IMR-90 (cell line): ENCODE data around the gene SCNN1B. TPM values are rescaled to one million over a fixed set of nuclear protein-coding genes. Genes with fewer than 3 reads are reported as not detected.

Experiments
- ATAC-seq: fragments of 200-7000 bp; cut with Tn5 transposase; 2 replicates; pipeline ENCODE4 v1.9.1; 2020; ENCODE audit warnings: low read depth, mild to moderate bottlenecking, moderate library complexity
- BruUV-seq: library from RNA; stranded (reverse); fragments of 400-500 nt; replicated peaks from 2 replicates; lab custom pipeline; 2021; lab: Mats Ljungman, UMichigan
- CTCF ChIA-PET: fragments of 300-600 bp; formaldehyde crosslinking; extraction: SDS; loops from one replicate; lab custom pipeline; 2021; ENCODE audit warnings: antibody characterized with exemption; lab: Yijun Ruan, JAX
- POLR2A ChIA-PET: fragments of 300-600 bp; sonication (Branson Sonifier 250); formaldehyde crosslinking; loops from one replicate; lab custom pipeline; 2022; ENCODE audit warnings: antibody characterized with exemption; ENCODE audit not compliant: unreplicated experiment; lab: Charles Lee
- DNase-seq: peaks from one replicate; pipeline ENCODE4 v3.0.0; 2013
- H2AFZ ChIP-seq: replicated peaks from 2 replicates; pipeline ENCODE3; 2013; ENCODE audit warnings: low read length, mild to moderate bottlenecking; ENCODE audit not compliant: poor library complexity
- H2AK5ac ChIP-seq: 2 replicates; pipeline ENCODE4 v1.6.1; 2013; ENCODE audit warnings: low read depth, low read length, inconsistent platforms
- H2AK9ac ChIP-seq: replicated peaks from 2 replicates; pipeline ENCODE3; 2013; ENCODE audit warnings: mild to moderate bottlenecking, low read depth, low read length, moderate library complexity; ENCODE audit not compliant: poor library complexity
- H2BK120ac ChIP-seq: 2 replicates; pipeline ENCODE4 v1.6.1; 2013; ENCODE audit warnings: low read depth, low read length, inconsistent platforms
- H2BK15ac ChIP-seq: 3 replicates; pipeline ENCODE4 v1.6.1; 2013; ENCODE audit warnings: low read depth, low read length, inconsistent platforms
- H2BK20ac ChIP-seq: 2 replicates; pipeline ENCODE4 v1.6.1; 2013; ENCODE audit warnings: low read depth, mild to moderate bottlenecking, inconsistent platforms, low read length, moderate library complexity
- H2BK5ac ChIP-seq: 2 replicates; pipeline ENCODE4 v1.6.1; 2013; ENCODE audit warnings: mild to moderate bottlenecking, low read depth, low read length, inconsistent platforms; ENCODE audit not compliant: poor library complexity, severe bottlenecking
- H3K14ac ChIP-seq: replicated peaks from 2 replicates; pipeline ENCODE4 v1.6.1; 2013; ENCODE audit warnings: low read depth, low read length, inconsistent platforms
- H3K18ac ChIP-seq: 2 replicates; pipeline ENCODE4 v1.6.1; 2013; ENCODE audit warnings: low read depth, low read length, control low read depth
- H3K23ac ChIP-seq: 2 replicates; pipeline ENCODE4 v1.6.1; 2013; ENCODE audit warnings: low read depth, low read length, inconsistent platforms
- H3K27ac ChIP-seq: 2 replicates; pipeline ENCODE4 v1.5.1; 2013; ENCODE audit warnings: mild to moderate bottlenecking, control low read depth, low read length; ENCODE audit not compliant: insufficient read depth
- H3K27me3 ChIP-seq: 2 replicates; pipeline ENCODE4 v1.6.1; 2013; ENCODE audit warnings: low read length; ENCODE audit not compliant: control insufficient read depth, insufficient read depth
- H3K36me3 ChIP-seq: 2 replicates; pipeline ENCODE4 v1.6.1; 2013; ENCODE audit warnings: low read length, mixed read lengths; ENCODE audit not compliant: control insufficient read depth, insufficient read depth
- H3K4ac ChIP-seq: 2 replicates; pipeline ENCODE4 v1.6.1; 2013; ENCODE audit warnings: low read depth, low read length, inconsistent platforms
- H3K4me1 ChIP-seq: 2 replicates; pipeline ENCODE4 v1.6.1; 2013; ENCODE audit warnings: low read length, mixed read lengths; ENCODE audit not compliant: control insufficient read depth, insufficient read depth
- H3K4me2 ChIP-seq: 2 replicates; pipeline ENCODE4 v1.6.1; 2013; ENCODE audit warnings: low read depth, mild to moderate bottlenecking, control low read depth, low read length, moderate library complexity
- H3K4me3 ChIP-seq: 2 replicates; pipeline ENCODE4 v1.5.1; 2013; ENCODE audit warnings: low read depth, mild to moderate bottlenecking, control low read depth, low read length, moderate library complexity; ENCODE audit not compliant: insufficient read depth
- H3K56ac ChIP-seq: 2 replicates; pipeline ENCODE4 v1.6.1; 2013; ENCODE audit warnings: low read length, inconsistent platforms; ENCODE audit not compliant: insufficient read depth; ENCODE audit errors: extremely low read depth
- H3K79me1 ChIP-seq, 2 experiments: 2 replicates each; pipeline ENCODE4 v1.6.1; 2013; ENCODE audit warnings: low read length in 2 of 2, inconsistent platforms in 1 of 2, low read depth in 1 of 2
- H3K9ac ChIP-seq: 2 replicates; pipeline ENCODE4 v1.6.1; 2013; ENCODE audit warnings: low read depth, low read length, control low read depth
- H3K9me1 ChIP-seq: 2 replicates; pipeline ENCODE4 v1.6.1; 2013; ENCODE audit warnings: low read length, inconsistent platforms; ENCODE audit not compliant: insufficient read depth
- H3K9me3 ChIP-seq: 2 replicates; pipeline ENCODE4 v1.6.1; 2013; ENCODE audit warnings: low read length; ENCODE audit not compliant: control insufficient read depth, insufficient read depth
- H4K20me1 ChIP-seq: 2 replicates; pipeline ENCODE4 v1.6.1; 2013; ENCODE audit warnings: low read length, inconsistent platforms; ENCODE audit not compliant: insufficient read depth
- H4K5ac ChIP-seq: 2 replicates; pipeline ENCODE4 v1.6.1; 2013; ENCODE audit warnings: mild to moderate bottlenecking, low read depth, low read length, control low read depth
- H4K8ac ChIP-seq, 2 experiments: 2 replicates each; pipeline ENCODE4 v1.6.1; 2013; ENCODE audit warnings: low read depth in 2 of 2, low read length in 2 of 2, control low read depth in 1 of 2, inconsistent platforms in 1 of 2
- H4K91ac ChIP-seq: 2 replicates; pipeline ENCODE4 v1.6.1; 2013; ENCODE audit warnings: low read depth, low read length, inconsistent platforms; ENCODE audit not compliant: insufficient read depth
- MAFK ChIP-seq: IDR thresholded peaks from 2 replicates; pipeline ENCODE4 v1.6.1; 2012; ENCODE audit warnings: low read depth, low read length, improper control_type of control experiment
- USF2 ChIP-seq: fragments of 150-350 bp; IDR thresholded peaks from 2 replicates; pipeline ENCODE4 v1.6.1; 2017; ENCODE audit warnings: mild to moderate bottlenecking, antibody characterized with exemption, low read length, low read depth
- WGBS, 2 experiments: methylation state at CpG; one replicate each; pipeline versions ENCODE4 v1.1.5 to v1.1.7; 2013; ENCODE audit warnings: missing lambda C conversion rate in 2 of 2; ENCODE audit not compliant: insufficient read length in 1 of 2; ENCODE audit errors: extremely low coverage in 2 of 2; 5-methylcytosine and 5-hydroxymethylcytosine counted together
- dilution Hi-C: fragments of 300-500 bp; cut with HindIII; formaldehyde crosslinking; loops from one replicate; pipeline ENCODE4 v1.14.3; 2018; ENCODE audit warnings: low sequenced_read_pairs; ENCODE audit not compliant: unreplicated experiment
- in situ Hi-C: fragments of 300-500 bp; cut with MboI; formaldehyde crosslinking; loops from 3 replicates; pipeline ENCODE4 v1.14.3; 2019; ENCODE audit warnings: low sequenced_read_pairs, inconsistent platforms, mixed read lengths
- intact Hi-C: fragments of 100-400 bp; cut with micrococcal nuclease; formaldehyde crosslinking; loops from 2 replicates; pipeline ENCODE4 v1.10.0; 2022
- polyA plus RNA-seq, 3 experiments: library from polyadenylated mRNA; depleted of rRNA; stranded (reverse); fragments of >200 nt; gene quantifications; 2 replicates each; pipeline ENCODE4 v1.2.3, GENCODE V29; 2012; ENCODE audit warnings: low replicate concordance in 1 of 3
- total RNA-seq: library from RNA; depleted of rRNA; stranded (reverse); fragments of >200 nt; gene quantifications from 2 replicates; pipeline ENCODE4 v1.2.3, GENCODE V29; 2012

SCNN1B gene
- total and polyA plus RNA-seq, 2 of the 4 experiments (the other 2 are of a cell fraction) = not detected

DNA sequence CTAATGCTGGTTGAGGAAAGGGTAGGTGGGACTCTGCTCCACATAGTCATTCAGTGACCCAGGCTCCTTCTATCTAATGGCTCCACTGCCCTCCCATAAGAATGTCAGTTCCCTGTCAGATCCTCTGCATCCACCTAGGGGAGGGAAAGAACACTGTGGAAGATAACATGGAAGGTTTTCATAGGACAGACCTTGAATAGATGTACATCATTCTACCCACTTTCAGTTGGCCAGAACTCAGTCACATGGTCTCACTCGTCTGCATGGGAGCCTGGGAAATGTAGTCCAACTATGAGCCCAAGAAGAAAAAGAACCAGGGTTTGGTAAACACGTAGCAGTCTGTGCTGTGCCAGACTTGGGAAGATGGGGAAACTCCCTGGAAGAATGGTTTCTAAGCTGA, 27.1 kb upstream of the SCNN1B start:
- Histone ChIP-seq H3K14ac (no peak overlapping the region), H3K4me2 (no peak overlapping the region), H3K27ac (no peak overlapping the region), H4K5ac (no peak overlapping the region), H2BK120ac (no peak overlapping the region), H3K79me1 (no peaks in the 10 kb centered on the region), H3K4ac (no peak overlapping the region), H2AFZ (no peak overlapping the region), H2BK15ac (no peak overlapping the region), H3K36me3 (no peaks in the 10 kb centered on the region), H2AK5ac (no peak overlapping the region), H3K9me1 (no peaks in the 10 kb centered on the region), H3K23ac (no peak overlapping the region), H3K56ac (no peak overlapping the region), H4K20me1 (no peaks in the 10 kb centered on the region), H3K18ac (no peak overlapping the region), H4K91ac (no peak overlapping the region), H2BK20ac (no peak overlapping the region), H3K27me3 (no peaks in the 10 kb centered on the region), H3K9ac (no peak overlapping the region), H3K4me3 (no peak overlapping the region), H4K8ac (no peak overlapping the region), H2AK9ac (no peak overlapping the region), H3K9me3 (no peaks in the 10 kb centered on the region), H3K4me1 (no peaks in the 10 kb centered on the region), H2BK5ac (no peak overlapping the region)
- dilution Hi-C loops = no loop called here
- intact Hi-C loops = no loop called here
- TF ChIP-seq USF2 (peak; percentile 34; the same call in 1 of the 2 replicates), MAFK (no peak)
- POLR2A ChIA-PET = no interaction called here
- ATAC-seq = no peak
- in situ Hi-C loops = no loop called here
- WGBS, 2 experiments = no CpG with 5 or more reads among the region's 2 CpGs
- no TSS peak for BruUV-seq
- CTCF ChIA-PET = no interaction called here
- no peak for DNase-seq
